ENCODE results near the gene KLHL14.
"Not testable (repeated sequence)": the region's sequence is repeated elsewhere in the genome, so short reads cannot be mapped to it uniquely, and the experiment has no call there.

Gene KLHL14

GRCh38 chr18:32668956-32669355 lies 103.9 kb downstream of the KLHL14 start:
- no peak for DNase-seq (ENCODE audit: low read depth, low spot score)
- no peak overlapping the region for H3K27ac ChIP-seq

GRCh38 chr18:32661486-32662299 lies 111.1 kb downstream of the KLHL14 start:
- peak; percentile 56 for DNase-seq (ENCODE audit: low read depth, low spot score)
- H3K27ac ChIP-seq: no peak overlapping the region

- DNase-seq (ENCODE audit: low read depth, low spot score); H3K27ac ChIP-seq: not testable (repeated sequence)
Measured at GRCh38 chr18:32654507-32654906, 118.3 kb downstream of the KLHL14 start.

- DNase-seq (ENCODE audit: low read depth, low spot score); H3K27ac ChIP-seq: not testable (repeated sequence)
Measured at GRCh38 chr18:32637659-32638058, 135.2 kb downstream of the KLHL14 start.

- H3K27ac ChIP-seq: no peak overlapping the region
- DNase-seq (ENCODE audit: low read depth, low spot score): no peak
Measured at GRCh38 chr18:32637226-32637625, 135.6 kb downstream of the KLHL14 start.

- DNase-seq (ENCODE audit: low read depth, low spot score): no peak
- H3K27ac ChIP-seq: no peak overlapping the region
Measured at GRCh38 chr18:32634876-32635431, 137.9 kb downstream of the KLHL14 start.

- DNase-seq (ENCODE audit: low read depth, low spot score): no peak
- no peak overlapping the region for H3K27ac ChIP-seq
Measured at GRCh38 chr18:32629981-32630700, 142.7 kb downstream of the KLHL14 start.

- H3K27ac ChIP-seq: no peak overlapping the region
- DNase-seq (ENCODE audit: low read depth, low spot score): no peak
Measured at GRCh38 chr18:32629292-32629691, 143.5 kb downstream of the KLHL14 start.

GRCh38 chr18:32624182-32624723 lies 148.6 kb downstream of the KLHL14 start:
- peak; percentile 6 for DNase-seq (ENCODE audit: low read depth, low spot score)
- no peak overlapping the region for H3K27ac ChIP-seq

- no peak overlapping the region for H3K27ac ChIP-seq
- no peak for DNase-seq (ENCODE audit: low read depth, low spot score)
Measured at GRCh38 chr18:32623563-32623962, 149.3 kb downstream of the KLHL14 start.
